Raji (cell line): ENCODE results near the gene ANLN.

Experiments
- POLR2A ChIP-seq: IDR thresholded peaks from 2 replicates; pipeline ENCODE4 v1.6.1; 2011; ENCODE audit warnings: low read depth, low read length, control low read depth; ENCODE audit not compliant: insufficient read depth

Gene ANLN

DNA sequence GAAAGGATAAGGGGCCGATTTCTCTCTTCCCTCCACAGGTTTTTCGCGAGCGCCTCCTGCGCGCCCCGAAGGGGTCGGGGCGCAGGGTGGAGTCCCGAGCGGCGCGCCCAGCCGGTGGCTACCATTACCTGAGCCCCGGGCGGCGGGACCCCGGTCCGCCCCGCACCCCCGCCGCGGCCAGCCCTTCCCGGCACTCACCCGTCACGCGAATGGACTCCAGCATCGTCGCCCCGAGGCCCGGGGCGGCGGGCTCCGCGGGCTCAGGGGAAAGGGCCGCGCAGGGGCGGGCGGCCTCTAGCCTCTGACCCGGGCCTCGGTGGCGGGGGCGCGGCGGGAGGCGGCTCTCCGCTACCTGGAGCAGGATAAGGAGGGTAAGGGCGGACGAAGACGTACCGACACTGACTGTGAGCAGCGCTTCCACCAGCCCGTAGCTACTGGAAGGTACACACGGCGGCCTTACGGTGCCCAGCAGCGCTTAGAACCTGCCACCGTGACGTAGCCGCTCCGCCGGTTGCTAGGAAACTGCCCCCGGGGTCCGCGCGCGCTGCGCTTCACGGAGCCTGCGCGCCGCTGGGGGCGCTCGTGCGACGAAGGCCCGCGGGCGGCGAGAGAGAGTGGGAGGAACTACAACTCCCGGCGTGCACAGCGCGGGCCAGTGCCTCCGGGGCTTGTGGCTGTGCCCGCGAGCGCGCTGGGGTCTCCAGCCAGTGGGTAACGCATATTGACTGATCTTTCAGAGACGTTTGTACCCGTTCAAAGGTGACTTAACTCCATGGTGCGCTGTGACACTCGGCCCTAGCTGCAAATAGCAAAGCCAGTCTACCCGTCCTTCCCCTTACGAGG is 22.7 kb upstream of the ANLN start:
- peak; percentile 48 for TF ChIP-seq POLR2A

DNA sequence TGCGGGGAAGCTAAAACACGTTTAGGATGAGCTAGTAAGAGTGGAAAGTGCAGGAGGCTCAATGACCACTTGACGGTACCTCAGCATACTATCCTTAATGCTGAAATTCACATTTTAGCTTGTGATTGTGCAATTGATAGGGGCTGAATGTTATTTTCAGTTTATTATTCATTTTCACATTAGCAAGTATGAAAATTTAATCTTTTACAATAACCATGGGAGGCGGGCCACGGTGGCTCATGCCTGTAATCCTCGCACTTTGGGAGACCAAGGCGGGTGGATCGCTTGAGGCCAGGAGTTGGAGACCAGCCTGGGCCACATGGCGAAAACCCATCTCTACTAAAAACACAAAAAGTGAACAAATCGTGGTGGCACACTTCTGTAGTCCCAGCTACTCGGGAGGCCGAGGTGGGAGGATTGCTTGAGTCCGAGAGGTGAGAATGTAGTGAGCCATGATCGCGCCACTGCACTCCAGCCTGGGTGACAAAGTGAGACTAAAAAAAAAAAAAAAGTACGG is 22.0 kb upstream of the ANLN start:
- TF ChIP-seq POLR2A: no peak

DNA sequence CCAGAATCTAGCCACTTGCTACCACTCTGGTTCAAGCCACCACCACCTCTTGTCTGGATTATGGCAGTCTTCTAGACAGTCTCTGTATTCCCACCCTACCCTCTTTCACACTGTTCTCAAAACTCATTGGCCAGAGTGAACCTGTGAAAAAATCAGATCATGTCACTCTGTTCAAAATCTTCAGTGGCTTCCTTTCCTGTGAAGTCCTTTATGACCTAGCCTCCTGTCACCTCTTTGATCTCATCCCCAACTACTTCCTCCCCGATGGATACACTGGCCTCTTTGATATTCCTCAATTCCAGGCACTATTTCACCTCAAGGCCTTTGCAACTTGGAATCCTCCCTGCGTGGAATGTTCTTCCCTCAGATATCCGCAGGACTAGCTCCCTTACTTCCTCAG is 21.2 kb upstream of the ANLN start:
- no peak for TF ChIP-seq POLR2A

DNA sequence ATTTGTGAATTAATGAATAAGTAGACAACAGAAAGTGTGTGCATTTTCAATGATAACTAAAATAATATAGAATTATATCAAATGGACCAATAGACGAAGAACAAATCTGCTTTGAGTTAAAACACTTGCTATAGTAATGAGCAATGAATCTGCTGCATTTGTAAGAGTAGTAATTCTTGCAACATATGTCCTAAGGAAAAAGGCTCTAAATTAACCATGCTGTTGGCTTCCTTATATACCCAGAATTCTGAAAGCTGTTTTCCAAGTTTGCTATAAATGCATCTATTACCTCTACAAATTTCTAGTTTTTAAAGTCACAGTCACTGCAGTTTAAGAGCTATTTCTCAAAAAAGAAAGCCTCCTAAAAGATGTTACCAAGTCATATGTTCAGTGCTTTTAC is 20.5 kb upstream of the ANLN start:
- TF ChIP-seq POLR2A: no peak

DNA sequence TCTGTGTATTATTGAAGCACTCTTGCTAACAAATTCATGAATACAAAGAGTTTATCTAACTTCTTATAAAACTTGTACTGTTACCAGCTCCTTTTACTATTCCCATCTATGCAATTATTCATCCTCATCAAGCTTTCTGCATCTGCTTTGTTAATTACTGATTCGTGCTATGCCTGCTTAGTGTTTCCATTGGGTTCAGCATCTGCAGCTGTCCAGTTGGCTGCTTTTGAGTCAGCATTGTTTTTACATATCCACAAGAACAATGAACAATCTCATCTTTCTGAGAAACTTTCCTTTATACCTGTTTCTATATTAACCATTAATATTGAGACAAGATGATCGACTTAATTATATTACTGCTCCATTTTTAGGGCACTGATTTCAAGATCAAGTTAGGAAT is 19.6 kb upstream of the ANLN start:
- no peak for TF ChIP-seq POLR2A

DNA sequence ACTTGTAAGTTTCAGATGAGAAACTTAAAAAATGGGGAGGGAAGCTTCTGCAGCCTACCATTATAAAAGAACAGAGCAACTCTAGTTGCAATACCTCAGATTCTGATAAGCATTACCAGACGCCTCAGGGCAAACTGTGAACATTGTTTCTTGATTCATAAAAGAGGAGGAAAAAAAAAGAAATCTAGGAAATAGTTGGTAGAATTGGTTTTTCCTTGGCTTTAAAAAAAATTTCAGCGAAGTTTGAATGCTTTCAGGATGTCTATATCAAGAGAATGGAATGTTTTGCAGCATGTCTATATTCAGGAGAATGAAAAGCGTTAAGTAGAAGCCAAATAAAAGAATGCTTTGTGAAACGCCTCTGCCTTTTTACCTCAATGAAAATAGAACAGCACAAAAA is 17.5 kb upstream of the ANLN start:
- no peak for TF ChIP-seq POLR2A

DNA sequence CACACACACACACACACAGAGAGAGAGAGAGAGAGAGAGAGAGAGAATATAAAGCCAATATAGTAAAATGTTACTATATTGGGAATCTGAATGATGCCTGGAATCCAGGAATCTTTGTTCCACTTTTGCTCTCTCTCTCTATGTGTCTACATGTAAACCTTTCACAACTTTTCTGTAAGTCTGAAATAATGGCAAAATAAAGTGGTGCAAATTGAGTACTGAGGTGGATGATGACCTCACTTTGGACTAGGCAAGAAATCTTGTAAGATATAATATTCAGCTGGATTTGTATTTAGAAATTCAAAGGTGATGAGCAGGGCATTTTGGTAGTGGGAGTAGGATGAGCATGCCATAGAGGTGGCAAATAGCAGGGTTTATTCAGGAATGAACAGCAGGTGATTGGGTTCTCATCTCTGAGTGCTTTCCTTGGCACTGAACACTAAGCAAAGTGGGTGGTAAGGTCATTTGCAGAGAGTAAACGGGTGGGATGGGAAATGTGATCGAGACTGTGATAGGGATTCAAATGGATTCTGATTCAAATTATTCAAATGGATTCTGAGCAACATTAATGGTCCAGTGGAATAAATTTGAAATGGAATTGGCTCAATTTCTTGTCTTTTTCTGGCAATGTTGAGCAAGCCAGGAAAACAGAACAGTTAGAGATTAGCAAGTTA is 9.7 kb upstream of the ANLN start:
- TF ChIP-seq POLR2A: no peak

DNA sequence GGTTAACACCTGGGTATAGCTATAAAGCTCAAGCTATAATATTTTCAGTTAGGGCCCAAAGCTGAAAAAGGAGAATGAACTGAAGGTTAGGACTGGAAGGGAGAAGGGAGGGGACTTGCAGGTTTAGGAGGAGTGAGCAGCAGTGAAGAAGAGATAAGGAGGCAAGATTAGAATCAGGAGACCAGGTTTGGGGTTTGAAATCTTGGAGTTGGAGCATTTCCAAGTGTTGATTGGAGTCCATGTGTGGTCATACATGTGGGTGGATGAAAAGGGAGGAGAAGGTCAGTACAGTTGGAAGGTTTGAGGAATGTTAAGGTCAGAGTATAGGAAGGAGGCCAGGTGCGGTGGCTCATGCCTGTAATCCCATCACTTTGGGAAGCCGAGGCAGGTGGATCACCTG is 8.6 kb upstream of the ANLN start:
- TF ChIP-seq POLR2A: no peak

DNA sequence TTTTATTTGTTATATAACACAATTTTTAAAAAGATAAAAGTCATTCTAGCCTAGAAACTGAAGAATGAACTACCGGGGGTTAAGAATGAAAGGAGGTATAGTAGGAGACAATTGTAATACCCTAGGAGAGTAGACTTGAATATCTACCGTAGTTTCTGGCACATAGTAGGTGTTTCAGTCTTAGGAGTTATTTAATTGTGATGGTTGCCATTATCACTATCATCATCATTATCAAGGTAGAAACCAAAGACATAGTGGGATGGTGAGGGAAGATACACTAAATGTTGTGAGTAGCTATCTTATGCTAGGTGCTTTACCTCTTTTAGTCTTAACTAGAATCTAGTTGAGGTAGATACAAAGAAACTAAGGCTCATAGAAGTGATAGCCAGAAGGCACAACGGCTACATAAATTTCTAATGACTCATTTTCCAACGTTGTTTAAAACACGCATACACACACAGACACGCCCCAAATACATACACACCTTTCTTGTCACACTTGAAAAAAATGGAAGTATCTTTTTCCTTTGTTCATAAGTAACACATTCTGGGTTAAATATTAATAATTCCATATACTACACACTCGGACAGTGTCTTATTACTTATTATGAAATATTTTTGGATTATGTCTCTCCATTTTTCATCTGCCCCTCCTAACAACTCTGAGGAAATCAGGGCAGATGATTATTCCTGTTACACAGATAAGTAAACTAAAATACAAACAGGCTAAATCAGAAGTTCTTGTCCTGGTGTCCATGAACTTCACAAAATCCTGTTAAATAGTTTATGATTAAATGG is 2.0 kb upstream of the ANLN start:
- no peak for TF ChIP-seq POLR2A

DNA sequence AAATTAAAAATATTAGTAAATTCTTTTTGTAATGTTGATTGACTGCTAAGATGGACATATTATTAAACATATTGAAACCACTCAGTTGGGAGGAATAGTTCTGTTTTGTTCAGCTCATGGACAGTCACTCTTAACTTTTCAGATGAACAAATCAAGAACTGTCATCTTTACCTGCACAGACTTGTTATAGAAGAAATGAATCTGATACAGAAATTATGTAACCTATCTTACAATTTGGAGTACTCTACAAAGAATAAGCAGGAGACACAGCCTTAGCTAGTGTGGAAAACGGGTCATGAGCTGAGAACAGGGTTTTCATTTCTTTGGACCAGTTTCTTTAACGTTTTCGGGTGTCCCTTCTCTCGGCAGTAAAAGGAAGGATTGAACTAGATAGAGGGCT is 1.2 kb upstream of the ANLN start:
- TF ChIP-seq POLR2A: no peak

DNA sequence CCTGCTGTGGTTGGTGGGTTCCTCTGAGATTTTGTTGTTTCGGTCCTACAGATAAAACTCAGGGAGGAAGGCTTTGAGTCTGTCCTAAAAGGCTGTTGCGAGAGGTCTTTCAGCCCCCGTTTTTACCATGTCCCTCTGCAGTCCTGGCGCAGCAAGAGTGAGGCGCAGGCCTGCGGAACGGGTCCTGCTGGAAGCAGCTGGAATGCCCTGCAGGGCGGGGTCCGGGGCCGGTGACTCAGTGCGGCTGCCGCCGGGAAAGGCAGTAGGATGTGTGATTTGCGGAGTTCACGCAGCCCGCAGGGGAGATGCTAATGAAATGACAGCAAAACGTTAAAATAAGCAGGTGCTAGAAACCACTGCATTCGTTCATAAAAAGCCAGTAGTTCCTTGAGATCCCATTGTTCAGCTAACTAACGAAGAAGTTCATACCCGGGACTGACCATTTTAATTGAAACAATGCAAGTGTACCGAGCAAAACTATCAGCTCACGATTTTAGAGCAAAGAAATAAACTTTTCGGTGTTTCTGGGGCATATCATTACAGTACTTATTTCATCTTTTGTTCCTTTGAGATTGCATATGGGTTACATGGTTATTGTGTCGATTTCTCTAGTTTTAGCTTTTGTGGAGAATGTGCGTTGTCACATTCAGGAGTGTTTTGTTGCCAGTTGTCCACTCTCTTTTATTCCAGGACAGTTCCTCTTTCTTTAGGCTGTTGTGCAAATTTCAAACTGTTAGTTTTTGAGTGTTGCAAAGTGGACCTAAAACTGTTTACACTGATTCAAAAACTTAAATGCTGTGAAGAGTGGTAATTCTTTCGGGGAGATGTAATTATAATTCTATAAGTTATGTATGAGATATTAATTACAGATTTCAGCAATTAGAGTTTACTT is 783 bp downstream of the ANLN start:
- no peak for TF ChIP-seq POLR2A

DNA sequence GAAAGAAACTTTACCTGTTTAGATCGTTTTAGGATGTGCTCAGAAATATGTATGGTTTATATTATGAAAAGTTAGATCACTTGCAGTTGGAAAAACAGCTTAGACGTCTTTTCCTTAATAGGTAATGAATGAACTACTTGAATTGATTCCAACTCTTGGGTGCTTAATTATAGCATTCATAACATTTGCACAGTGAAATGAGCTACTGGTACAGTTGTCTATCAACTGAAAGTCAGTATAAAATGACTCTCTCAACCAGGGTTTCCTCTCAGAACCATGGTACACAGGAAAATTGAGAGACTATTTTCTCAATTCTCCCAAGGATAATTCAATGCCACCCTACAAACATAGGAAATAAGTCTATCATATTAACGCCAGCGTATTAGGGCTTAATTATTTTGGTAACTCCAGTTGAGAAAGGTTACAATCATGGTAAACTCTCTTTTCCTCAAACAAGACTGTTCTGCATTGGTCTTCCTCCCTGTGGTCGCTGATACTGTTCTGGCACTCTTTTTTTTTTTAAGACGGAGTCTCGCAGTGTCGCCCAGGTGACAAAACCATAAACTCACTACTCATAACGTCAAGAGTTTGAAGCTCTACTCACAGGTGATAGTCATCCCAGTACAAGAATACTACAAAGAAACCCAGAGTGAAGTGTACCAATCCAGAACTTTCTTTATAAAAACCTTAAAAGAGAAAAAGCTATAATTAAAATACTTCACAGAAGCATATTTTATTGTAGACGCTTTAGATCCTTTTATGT is 2.0 kb downstream of the ANLN start:
- no peak for TF ChIP-seq POLR2A

DNA sequence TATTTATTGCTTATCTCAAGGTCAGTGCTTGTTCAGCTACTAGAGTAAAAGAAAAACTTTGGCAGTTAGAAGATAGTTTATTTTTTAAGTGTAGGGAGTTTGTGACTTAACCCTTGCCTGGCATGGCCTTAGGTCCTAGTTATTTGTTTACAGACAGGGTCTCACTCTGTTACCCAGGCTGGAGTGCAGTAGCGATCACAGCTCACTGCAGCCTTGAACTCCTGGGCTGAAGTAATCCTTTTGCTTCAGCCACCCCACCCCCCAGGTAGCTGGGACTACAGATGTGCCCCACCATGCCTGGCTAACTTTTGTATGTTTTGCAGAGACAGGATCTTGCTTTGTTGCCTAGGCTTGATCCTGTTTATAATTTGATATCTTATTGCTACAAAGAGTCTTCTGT is 4.2 kb downstream of the ANLN start:
- no peak for TF ChIP-seq POLR2A
